GM20431 (cell line): ENCODE results near the gene PSMD2.

Experiments
- in situ Hi-C: fragments of 300-500 bp; cut with MseI, MboI; formaldehyde crosslinking; loops from one replicate; pipeline ENCODE4 v1.15.0; 2020; ENCODE audit warnings: low sequenced_read_pairs; ENCODE audit not compliant: unreplicated experiment

Gene PSMD2

DNA sequence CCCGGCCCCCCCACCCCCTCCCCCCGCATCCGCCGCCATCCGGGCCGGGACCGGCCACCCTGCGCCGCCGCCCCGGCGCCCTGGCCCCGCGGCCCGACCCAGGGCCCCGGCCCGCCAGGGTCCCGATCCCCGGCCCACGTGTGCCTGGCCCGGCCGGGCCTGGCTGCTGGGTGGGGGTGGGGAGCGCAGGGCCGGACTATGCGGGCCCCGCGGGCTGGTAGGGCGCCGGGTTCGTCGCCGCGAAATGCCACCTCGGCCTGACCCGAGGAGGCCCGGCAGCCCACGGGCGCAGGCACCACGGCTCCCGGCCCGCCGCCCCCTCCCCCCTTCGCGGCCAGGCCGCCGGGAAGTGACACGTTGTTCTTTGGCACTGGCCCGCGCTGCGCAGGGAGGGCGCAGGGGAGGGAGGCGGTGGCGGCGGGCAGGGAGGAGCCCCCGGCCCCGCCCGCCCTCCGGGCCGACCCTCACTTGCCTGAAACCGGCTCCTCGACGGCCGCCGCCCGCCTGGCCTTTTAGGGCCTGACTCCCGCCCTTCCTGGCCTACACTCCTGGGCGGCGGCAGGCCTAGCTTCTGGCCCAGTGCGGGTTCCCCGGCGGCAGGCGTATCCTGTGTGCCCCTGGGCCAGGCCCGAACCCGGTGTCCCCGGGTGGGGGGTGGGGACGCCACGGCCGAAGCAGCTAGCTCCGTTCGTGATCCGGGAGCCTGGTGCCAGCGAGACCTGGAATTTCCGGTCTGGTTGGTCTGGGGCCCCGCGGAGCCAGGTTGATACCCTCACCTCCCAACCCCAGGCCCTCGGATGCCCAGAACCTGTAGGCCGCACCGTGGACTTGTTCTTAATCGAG lies 15.9 kb downstream of the PSMD2 start:
- in situ Hi-C loops, result no loop called here

DNA sequence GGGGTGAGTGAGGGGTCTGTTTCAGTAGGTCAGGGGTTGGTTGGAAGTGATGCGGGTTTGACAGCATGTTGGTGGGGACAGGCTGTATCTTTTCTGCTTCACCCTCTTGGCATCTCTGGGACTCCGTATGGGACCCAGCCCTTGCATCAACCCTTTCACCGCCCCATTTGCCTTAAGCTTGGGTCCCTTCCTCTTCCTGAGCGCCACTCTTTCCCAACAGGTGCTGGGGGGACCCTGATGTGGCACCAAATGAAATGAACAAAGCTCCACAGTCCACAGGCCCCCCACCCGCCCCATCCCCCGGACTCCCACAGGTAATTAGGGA lies 16.5 kb downstream of the PSMD2 start:
- in situ Hi-C loops, result no loop called here

DNA sequence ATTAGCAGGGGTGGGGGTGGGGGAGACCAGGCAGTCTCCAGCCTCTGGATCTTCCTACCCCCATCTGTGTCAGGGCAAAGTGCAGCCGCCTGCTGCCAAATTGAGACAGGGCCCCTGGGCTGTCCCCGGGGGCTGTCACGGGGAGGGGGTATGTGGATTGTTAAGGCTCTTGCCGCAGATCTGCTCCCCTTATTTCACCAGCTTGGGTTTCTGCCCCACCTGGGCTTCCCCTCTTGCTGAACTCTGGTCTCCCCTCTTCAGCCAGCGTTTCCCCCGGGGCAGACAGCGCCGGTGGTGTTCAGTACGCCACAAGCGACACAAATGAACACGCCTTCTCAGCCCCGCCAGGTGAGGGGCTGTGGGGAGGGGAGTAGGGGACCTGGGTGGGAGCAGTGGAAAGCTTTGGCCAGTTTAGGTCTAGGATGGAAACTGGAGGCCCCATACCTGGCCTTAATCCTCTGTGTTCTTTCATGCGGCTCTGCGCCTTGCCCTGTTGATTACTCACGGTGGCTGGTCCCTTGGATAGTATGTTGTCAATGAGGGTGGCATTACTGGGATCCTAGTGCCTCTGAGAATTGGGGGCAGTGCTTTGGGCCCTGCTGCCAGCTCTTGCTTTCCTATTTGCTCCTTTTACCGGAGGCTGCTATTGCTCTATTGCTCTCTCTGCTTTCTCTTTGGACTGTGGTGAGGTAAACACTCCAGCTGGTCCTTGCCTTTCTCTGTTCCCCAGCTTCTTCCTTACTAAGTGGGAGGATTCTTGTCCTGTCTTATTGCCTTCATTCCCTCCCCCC lies 17.0 kb downstream of the PSMD2 start:
- in situ Hi-C loops, result no loop called here

DNA sequence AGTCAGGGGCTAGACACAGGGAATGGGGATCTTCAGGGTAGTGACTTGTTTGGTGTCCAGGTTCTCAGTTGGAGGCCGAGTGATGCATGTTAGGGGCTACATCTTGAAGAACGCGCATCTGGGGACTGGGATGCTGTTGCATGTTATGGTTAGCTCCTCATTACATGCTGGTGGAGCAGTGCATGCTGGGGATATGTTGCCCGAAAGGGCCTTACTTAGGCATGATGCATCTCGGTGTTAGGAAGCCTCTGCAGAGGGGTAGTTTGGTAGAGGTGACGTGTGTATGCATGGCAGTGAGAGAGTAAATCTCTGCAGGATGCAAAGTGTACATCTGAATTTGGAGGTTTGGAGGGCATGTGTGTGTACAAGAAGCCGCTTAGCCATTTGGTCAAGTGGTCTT lies 17.8 kb downstream of the PSMD2 start:
- in situ Hi-C loops, result no loop called here

DNA sequence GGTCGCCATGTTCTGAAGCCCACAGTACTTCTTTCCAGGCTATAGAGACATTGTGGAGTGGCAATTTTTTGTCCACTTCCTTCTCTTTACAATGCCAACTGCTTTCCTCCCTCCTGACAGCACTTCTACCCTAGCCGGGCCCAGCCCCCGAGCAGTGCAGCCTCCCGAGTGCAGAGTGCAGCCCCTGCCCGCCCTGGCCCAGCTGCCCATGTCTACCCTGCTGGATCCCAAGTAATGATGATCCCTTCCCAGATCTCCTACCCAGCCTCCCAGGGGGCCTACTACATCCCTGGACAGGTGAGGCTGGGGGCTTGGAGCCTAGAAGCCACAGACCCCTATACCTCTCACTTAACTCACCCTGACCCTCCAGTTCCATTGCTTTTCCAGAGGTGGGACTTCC lies 18.2 kb downstream of the PSMD2 start:
- in situ Hi-C loops, result no loop called here

DNA sequence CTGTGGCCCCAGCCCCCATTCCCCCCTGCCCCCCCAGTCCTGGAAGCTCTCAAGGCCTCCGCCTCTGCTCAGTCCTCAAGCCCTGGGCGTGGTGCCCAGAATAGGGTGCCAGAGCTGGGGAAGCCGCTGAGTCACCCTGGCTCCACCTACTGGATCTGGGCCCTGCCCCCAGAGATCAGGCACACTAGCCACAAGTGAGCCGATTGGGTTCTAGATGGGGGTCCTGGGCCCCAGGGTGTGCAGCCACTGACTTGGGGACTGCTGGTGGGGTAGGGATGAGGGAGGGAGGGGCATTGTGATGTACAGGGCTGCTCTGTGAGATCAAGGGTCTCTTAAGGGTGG lies 21.0 kb downstream of the PSMD2 start:
- in situ Hi-C loops, result no loop called here

DNA sequence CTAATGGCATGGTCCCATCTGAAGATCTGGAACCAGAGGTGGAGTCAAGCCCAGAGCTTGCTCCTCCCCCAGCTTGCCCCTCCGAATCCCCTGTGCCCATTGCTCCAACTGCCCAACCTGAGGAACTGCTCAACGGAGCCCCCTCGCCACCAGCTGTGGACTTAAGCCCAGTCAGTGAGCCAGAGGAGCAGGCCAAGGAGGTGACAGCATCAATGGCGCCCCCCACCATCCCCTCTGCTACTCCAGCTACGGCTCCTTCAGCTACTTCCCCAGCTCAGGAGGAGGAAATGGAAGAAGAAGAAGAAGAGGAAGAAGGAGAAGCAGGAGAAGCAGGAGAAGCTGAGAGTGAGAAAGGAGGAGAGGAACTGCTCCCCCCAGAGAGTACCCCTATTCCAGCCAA lies 22.6 kb downstream of the PSMD2 start:
- in situ Hi-C loops, result no loop called here

DNA sequence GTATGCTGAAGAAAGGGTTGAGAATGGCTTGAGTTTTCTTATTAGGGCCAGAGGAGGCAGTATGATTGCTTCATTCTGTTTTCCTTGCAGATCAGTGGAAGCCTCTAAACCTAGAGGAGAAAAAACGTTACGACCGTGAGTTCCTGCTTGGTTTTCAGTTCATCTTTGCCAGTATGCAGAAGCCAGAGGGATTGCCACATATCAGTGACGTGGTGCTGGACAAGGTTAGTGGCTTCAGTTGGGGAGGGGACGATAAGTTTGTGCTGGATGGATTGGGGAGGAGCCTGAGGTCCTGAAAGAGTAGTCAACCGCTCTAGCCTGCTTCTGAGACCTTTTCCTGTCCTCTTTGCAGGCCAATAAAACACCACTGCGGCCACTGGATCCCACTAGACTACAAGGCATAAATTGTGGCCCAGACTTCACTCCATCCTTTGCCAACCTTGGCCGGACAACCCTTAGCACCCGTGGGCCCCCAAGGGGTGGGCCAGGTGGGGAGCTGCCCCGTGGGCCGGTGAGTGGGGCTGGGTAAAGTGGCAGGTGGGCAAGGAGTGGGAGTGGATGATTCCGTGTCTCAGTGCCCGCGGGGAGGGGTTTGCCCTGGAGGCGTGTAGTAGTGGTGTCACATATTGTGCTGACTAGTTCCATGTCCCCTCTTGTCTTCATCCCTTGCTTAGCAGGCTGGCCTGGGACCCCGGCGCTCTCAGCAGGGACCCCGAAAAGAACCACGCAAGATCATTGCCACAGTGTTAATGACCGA lies 23.9 kb downstream of the PSMD2 start:
- in situ Hi-C loops, result no loop called here

DNA sequence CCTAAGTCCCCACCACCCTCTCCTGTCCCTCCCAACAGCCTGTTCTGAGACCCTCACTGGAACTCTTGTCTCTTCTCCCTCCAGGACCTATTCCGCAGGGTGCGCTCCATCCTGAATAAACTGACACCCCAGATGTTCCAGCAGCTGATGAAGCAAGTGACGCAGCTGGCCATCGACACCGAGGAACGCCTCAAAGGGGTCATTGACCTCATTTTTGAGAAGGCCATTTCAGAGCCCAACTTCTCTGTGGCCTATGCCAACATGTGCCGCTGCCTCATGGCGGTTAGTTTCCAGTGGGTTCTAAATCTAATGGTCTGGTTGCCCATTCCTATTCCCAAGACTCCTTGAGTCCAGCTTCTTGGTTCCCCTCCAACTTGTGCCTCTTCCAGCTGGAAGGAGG lies 24.7 kb downstream of the PSMD2 start:
- in situ Hi-C loops, result no loop called here

DNA sequence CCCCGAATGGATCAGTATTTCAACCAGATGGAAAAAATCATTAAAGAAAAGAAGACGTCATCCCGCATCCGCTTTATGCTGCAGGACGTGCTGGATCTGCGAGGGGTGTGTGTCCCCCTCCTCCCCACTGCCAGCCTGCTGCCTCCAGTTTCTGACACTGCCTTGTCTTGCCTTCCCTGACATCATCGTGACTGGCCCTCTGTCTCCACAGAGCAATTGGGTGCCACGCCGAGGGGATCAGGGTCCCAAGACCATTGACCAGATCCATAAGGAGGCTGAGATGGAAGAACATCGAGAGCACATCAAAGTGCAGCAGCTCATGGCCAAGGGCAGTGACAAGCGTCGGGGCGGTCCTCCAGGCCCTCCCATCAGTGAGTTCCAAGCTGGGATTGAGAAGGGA lies 26.2 kb downstream of the PSMD2 start:
- in situ Hi-C loops, result no loop called here

DNA sequence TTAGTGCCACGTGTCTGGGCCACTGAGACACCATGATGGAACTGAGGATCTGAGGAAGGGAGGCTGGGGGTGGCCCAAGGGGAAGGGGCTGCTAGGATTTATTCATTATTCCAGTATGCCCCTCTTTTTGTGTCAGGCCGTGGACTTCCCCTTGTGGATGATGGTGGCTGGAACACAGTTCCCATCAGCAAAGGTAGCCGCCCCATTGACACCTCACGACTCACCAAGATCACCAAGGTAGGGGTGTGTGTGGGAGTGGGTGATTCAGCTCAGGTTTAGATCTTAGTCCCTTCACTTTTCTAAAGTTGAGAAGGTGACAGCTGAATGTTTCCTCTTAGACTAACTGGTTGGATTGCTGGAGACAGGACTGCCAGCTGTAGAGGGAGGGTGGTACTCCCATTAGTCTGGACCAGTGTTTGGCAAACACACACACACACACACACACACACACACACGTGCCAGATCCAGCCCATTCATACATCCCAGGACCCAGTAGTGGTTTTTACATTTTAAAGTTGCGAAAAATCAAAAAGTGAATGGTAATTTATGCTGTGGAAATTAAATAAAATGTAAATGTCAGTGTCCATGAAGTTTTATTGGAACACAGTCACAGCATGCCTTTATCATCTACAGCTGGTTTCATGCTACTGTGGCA lies 26.8 kb downstream of the PSMD2 start:
- in situ Hi-C loops, result no loop called here

DNA sequence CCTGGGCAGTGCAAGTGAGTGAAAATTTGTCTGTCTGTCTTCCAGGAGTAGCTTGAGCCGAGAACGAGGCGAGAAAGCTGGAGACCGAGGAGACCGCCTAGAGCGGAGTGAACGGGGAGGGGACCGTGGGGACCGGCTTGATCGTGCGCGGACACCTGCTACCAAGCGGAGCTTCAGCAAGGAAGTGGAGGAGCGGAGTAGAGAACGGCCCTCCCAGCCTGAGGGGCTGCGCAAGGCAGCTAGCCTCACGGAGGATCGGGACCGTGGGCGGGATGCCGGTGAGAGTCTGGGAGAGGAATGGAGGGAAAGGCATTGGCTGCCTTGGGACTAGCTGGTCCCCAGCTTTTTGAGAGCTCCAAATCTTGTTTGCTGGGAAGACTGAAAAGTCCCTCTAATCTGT lies 28.1 kb downstream of the PSMD2 start:
- in situ Hi-C loops, result no loop called here

DNA sequence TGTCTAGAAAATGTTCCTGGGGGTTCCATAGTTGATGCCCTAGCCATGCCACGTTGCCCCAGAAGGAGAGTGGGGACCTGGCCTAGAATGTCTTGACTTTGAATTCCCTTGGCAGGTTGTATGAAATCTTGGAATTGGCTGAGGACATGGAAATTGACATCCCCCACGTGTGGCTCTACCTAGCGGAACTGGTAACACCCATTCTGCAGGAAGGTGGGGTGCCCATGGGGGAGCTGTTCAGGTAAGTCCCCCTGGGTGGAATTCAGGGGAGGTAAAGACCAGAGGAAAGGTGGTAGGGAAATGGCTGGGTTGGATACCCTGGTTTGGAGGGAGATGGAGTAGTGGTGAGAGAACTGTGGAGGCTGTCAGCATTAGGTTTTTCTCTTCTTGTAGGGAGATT lies 29.5 kb downstream of the PSMD2 start:
- in situ Hi-C loops, result no loop called here

DNA sequence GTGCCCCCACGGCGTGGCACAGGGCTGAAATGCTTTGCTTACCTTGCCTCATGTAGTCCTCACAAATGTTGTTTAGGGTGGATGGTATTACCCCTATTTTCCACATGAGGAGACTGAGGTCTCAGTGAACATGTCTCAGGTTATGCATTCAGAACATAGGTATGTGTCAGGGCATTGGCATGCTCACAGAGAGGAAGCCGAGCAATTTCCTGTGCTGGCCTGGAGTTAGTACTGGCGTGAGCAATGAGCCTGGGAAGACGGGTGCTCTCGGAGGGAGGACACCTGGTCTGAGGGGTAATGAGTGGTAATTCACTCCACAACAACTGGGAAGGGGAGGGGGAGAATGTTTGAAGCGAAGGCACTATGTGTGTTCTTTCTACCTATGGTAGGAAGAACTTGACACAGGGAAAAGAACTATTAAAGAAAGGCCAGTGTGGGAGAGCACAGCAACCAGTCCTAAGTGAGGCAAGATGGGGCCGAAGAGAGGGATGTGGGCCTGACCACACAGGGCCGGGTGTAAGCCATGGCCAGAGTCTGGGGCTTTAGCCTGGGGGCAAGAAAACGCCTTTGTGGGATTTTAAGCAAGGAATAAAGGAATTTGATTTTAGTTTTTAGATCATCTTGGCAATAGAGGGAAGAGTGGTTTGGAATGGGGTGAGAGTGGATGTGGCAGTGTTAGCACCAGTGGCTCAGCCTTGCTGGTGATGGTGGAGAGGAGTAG lies 33.5 kb downstream of the PSMD2 start:
- in situ Hi-C loops, result no loop called here

DNA sequence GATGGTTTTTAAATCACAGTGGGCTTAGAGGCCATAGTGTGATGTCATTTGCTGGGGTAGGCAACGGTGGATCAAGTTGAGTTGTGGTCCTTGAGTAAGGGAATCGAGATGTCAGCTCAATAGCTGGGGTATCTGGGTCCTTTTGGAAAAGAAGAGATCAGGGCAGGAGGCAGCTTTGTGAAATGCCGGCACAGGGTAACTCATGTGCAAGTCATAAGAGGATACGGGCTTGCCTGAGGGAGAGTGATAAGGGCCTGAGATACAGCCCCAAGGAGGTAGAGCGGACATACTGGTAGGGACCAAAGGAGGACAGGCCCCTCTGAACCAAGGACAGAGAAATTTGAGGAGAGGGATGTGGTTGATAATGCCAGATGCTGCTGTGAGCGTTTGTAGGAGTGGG lies 34.1 kb downstream of the PSMD2 start:
- in situ Hi-C loops, result no loop called here

DNA sequence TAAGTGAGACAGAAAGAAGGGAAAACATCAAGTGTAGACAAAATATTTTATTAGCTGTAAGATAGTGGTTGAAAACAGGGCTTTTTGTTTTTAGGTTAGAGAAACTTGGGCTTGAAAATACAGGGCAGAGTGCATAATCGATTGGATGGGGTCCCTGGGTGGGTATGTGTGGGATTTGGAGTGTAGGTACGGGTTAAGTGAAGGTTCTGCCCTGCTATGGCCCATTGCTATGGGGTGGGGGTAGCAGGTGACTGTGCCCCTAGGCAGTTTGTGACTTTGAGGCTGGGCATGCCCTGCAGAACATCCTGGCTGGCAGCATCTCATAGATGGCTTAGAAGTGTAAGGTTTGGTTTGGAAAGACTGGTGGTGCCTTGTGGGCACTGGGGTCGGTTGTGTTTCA lies 34.7 kb downstream of the PSMD2 start:
- in situ Hi-C loops, result no loop called here

DNA sequence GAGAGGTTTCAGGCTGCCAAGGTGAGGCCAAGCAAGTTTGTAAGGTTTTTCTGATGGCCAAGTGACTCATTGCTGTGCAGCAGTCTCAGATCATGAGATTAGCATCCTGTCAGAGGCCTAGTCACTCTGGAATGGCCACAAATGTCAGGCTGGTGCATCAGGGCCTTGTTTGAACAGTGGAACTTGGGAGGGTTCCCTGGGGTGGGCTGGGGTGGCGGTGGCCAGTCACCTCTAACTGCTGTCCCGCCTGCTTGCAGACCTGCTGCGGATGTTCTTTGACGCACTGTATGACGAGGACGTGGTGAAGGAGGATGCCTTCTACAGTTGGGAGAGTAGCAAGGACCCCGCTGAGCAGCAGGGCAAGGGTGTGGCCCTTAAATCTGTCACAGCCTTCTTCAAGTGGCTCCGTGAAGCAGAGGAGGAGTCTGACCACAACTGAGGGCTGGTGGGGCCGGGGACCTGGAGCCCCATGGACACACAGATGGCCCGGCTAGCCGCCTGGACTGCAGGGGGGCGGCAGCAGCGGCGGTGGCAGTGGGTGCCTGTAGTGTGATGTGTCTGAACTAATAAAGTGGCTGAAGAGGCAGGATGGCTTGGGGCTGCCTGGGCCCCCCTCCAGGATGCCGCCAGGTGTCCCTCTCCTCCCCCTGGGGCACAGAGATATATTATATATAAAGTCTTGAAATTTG lies 35.6 kb downstream of the PSMD2 start:
- in situ Hi-C loops, result no loop called here

DNA sequence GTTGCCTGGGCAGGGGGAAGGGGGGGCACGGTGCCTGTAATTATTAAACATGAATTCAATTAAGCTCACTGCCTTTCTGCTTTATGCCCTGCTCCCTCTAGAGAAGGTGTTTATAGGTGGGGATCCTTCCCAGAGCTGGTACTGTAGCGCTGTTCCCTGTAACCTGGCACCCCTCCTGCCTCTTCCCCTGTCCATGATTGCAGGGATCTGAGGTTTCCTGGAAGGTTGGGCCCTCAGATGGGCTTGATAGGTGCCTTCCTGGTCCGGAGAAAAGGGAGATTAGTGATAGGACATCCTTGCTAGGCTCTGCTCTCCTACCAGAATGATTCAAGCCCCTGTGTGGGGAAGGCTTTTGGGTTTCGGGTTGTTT lies 36.2 kb downstream of the PSMD2 start:
- in situ Hi-C loops, result no loop called here
